Fibroblast of lung (primary cell): ENCODE measurements around the gene PRPS1L1.

Experiments used
- CTCF ChIP-seq, 2 donors: IDR thresholded peaks in 1 of 2; conservative IDR thresholded peaks in 1 of 2; 1 replicate in 1 of 2; 2 replicates in 1 of 2; pipeline ENCODE4 v1.5.1; 2011 to 2012; ENCODE audit warnings: low read length in 2 of 2, control low read depth in 1 of 2, inconsistent platforms in 1 of 2, low read depth in 1 of 2, mild to moderate bottlenecking in 1 of 2
- EZH2 ChIP-seq: IDR thresholded peaks from 2 replicates; pipeline ENCODE4 v1.5.1; 2012; ENCODE audit warnings: low read length, control low read depth, mild to moderate bottlenecking; ENCODE audit errors: missing control alignments

GRCh38 chr7:18004372-18004771, 23.3 kb downstream of the PRPS1L1 start:
- TF ChIP-seq CTCF (conservative IDR thresholded peaks at IDR 0.05 in 1 of 2, IDR thresholded peaks at IDR 0.05 in 1 of 2; ENCODE audit: low read depth in 1 of 2, low read length in 2 of 2) (no peak), EZH2 (no peak)
